Subcutaneous adipose tissue (tissue), 4 donors: Measurements from ENCODE around the gene RFC4. TPM values are rescaled to one million over a fixed set of nuclear protein-coding genes. Genes with fewer than 3 reads are reported as not detected.

Experiments
- total RNA-seq, 4 donors: library from RNA; depleted of rRNA; stranded (reverse); fragments of >200 nt; gene quantifications; one replicate each; pipeline ENCODE4 v1.1.0, GENCODE V29; 2016
- TF ChIP-seq, protein P1 (sequence below): fragments of 450-650 bp; IDR thresholded peaks from one replicate; pipeline ENCODE4 v1.5.1; 2016; ENCODE audit warnings: low read depth, mild to moderate bottlenecking, control low read depth, antibody characterized with exemption, moderate library complexity

RFC4 gene
- total RNA-seq, 4 donors from 2014 or later: 6.4 to 12.8 (median 8.6) TPM

DNA sequence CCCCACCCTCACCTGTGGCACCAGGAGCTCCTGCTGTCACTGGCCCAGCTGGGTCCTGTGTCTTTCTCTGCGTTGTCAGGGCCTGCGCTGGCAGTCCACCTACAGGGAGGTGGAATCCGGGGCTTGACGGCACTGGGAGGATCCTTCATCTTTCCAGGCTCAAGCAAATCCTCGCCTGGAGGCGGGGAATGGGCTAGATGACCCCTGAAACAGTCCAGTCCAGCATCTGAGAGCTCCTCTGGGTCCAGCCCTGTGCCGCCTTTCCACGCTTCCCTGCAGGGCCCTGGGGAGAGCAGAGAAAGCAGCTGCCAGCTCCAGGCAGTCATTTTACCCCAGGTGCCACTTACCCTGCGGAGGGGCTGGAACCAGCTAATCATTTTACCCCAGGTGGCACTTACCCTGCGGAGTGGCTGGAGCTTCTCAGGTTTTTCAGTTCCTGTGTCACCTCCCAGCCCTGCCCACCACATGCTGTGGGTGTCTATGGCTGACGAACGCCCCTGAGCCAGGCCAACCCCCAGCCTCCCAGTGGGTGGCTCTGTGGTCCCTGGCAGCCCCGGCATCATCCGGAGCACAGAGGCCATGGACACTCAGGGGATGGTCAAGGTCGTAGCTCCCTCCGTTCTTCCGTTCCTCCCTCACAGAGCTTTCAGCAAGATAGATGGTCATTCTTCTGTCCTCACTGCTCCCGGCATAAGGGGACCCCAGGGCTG is 18.3 kb upstream of the RFC4 start:
- TF ChIP-seq, protein P1, sequence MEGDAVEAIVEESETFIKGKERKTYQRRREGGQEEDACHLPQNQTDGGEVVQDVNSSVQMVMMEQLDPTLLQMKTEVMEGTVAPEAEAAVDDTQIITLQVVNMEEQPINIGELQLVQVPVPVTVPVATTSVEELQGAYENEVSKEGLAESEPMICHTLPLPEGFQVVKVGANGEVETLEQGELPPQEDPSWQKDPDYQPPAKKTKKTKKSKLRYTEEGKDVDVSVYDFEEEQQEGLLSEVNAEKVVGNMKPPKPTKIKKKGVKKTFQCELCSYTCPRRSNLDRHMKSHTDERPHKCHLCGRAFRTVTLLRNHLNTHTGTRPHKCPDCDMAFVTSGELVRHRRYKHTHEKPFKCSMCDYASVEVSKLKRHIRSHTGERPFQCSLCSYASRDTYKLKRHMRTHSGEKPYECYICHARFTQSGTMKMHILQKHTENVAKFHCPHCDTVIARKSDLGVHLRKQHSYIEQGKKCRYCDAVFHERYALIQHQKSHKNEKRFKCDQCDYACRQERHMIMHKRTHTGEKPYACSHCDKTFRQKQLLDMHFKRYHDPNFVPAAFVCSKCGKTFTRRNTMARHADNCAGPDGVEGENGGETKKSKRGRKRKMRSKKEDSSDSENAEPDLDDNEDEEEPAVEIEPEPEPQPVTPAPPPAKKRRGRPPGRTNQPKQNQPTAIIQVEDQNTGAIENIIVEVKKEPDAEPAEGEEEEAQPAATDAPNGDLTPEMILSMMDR: no peak

DNA sequence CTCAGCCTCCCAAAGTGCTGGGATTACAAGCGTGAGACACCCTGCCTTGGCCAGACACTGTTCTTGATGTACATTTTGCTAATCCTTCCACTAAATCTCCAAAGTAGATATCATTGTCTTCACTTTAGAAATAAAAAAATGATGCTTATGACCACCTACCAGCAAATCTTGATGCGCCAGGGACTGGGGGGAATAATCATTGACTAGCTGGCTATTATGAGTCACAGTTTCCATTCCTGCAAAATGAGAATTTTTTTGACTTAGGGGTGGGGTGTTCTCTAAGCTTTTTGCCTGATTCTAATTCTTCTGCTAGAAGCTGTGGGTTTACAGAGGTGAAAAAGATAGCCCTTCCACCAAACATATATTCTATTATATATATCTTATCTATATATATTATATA is 17.1 kb upstream of the RFC4 start:
- TF ChIP-seq, protein P1: no peak

DNA sequence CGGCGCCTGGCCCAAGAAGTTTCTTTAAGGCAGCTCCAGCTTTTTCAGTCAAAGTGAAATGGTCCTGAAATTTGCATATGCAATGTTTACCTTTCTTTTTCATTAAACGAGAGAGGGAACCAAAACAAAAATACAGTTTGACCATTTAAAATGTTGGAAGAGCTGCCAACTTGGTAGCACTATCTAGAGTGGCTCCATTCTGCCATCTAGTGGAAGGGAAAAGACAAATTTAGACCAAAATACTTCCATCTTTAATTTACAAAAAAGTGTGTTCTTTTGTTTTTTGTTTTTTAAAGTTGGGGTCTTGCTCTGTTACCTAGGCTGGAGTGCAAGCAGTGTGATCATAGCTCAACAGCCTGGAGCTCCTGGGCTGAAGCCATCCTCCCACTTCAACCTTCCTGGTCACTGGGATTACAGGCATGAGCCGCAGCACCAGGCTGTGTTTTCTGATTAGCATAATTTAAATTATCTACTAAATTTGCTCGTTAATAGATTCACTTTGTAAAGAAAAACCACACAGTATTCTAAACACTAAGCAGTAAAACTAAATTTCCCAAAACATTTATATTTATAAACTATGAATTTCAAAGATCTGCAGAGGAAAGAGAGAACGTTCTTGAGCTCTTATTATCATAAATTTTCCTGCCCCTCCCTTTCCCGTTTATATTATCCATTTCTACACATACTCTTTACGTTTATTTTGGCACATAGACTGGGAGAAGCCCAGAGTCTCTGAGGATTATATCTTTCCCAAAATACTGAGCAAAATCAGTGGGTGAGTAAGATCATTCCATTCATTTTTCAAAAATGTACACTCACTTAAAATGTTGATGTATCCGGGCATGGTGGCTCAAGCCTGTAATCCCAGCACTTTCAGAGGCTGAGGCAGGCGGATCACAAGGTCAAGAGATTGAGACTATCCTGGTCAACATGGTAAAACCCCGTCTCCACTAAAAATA is 15.4 kb upstream of the RFC4 start:
- TF ChIP-seq, protein P1: no peak

DNA sequence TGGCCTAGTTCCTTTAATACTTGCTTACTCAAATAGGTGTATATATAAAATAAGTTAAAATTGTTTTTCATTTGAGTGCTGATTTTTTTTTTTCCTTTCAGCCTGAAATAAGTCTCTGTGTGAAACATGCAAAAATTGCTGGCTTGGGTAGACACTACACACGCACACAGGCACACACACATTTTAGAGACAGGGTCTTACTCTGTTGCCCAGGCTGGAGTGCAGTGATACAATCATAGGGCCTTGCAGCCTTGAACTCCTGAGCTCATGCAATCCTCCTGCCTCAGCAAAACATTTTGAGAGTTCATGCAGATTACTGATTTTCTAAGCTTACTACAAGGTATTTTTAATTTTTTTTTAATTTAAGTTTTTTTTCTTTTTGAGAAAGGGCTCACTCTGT is 12.7 kb upstream of the RFC4 start:
- TF ChIP-seq, protein P1: no peak

DNA sequence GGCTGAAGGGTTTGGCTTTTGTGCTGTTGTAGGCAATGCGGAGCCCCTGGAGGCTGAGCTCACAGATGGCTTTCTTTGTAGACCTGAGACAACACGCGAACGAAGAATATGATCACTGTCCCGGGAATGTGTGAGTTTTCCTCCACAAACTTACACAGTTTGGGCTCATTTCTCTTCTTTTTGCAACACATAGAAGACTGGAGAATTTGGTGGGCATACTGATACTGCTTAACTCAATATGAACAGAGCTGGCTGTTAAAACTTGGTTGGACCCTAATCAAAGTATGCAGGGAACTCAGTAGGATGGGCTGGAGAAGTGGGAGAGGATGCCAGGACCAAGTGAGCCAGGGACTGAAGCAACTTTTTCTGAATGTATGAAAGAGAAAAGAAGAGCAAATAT is 12.2 kb upstream of the RFC4 start:
- TF ChIP-seq, protein P1: no peak

DNA sequence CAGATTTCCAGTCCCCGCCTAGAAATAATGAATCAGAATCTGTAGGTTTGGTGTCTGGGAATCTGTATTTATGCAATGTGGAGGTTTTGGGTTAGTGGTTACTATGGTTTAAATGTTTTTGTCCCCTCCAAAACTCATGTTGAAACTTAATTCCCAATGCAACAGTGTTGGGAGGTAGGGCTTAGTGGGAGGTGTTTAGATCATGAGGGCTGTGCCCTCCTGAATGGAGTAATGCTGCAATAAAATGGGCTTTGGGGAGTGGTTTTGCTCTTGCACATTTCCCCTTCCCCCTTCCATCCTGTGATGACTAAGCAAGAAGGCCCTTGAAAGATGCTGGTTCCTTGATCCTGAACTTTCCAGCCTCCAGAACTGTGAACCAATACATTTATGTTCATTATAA is 9.2 kb upstream of the RFC4 start:
- TF ChIP-seq, protein P1: no peak

DNA sequence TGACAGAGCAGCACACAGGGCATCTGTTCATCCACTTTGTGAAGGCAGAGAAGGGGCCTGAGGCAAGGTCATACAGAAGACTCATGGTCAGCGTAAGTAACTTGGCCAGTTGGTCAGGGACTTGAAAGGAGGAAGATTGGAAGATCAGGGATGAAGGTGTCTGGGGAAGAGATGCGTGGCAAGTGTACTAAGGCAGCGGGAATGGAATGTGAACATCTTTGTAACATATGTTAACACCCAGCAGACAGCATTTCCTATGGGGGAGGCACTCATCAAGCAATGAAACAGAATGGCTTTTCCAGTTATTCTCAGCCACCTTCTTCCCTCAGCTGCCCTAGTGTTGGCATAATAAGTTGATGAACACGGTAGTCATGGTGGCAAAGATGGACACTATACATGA is 7.8 kb upstream of the RFC4 start:
- TF ChIP-seq, protein P1: no peak
